ENCODE data around the gene CDHR4.

- TF ChIP-seq CTCF (IDR thresholded peaks at IDR 0.05) (no peak), POLR2A (IDR thresholded peaks at IDR 0.05) (no peak), POLR2AphosphoS5 (IDR thresholded peaks at IDR 0.05) (no peak)
Measured at GRCh38 chr3:49759226-49759625, 40.4 kb downstream of the CDHR4 start.
